HUES6 (cell line): ENCODE measurements around the gene AP5Z1.
"Not testable (repeated sequence)": the region's sequence is repeated elsewhere in the genome, so short reads cannot be mapped to it uniquely, and the experiment has no call there.

Experiments
- H3K27ac ChIP-seq: 2 replicates; pipeline ENCODE4 v1.7.0; 2013; ENCODE audit warnings: low read depth, mild to moderate bottlenecking, low read length, inconsistent platforms
- H3K27me3 ChIP-seq: 2 replicates; pipeline ENCODE4 v1.6.1; 2013; ENCODE audit warnings: low read length; ENCODE audit not compliant: control insufficient read depth, insufficient read depth
- H3K36me3 ChIP-seq: 2 replicates; pipeline ENCODE4 v1.6.1; 2013; ENCODE audit warnings: low read length; ENCODE audit not compliant: control insufficient read depth, insufficient read depth
- H3K4me1 ChIP-seq: 2 replicates; pipeline ENCODE4 v1.6.1; 2013; ENCODE audit warnings: low read length; ENCODE audit not compliant: control insufficient read depth, insufficient read depth
- H3K4me3 ChIP-seq: 2 replicates; pipeline ENCODE4 v1.5.1; 2013; ENCODE audit warnings: low read depth, low read length
- H3K9ac ChIP-seq: one replicate; pipeline ENCODE4 v1.6.1; 2013; ENCODE audit warnings: mild to moderate bottlenecking, low read length
- H3K9me3 ChIP-seq: 2 replicates; pipeline ENCODE4 v1.6.1; 2013; ENCODE audit warnings: low read depth, low read length; ENCODE audit not compliant: control insufficient read depth, insufficient read depth

AP5Z1 gene

GRCh38 chr7:4798706-4799235 is 23.3 kb downstream of the AP5Z1 start:
- H3K27ac ChIP-seq: no peak overlapping the region
- no peak overlapping the region for H3K4me3 ChIP-seq
- peaks cover 10% of the 10 kb centered on the region for H3K4me1 ChIP-seq
- no peaks in the 10 kb centered on the region for H3K9me3 ChIP-seq
- H3K27me3 ChIP-seq: no peaks in the 10 kb centered on the region
- no peak overlapping the region for H3K9ac ChIP-seq
- H3K36me3 ChIP-seq: no peaks in the 10 kb centered on the region; the same call in 1 of the 2 replicates

- H3K36me3 ChIP-seq: no peaks in the 10 kb centered on the region
These were observed 24.3 kb downstream of the AP5Z1 start for GRCh38 chr7:4799508-4800268.

GRCh38 chr7:4800487-4800886 is 25.1 kb downstream of the AP5Z1 start:
- H3K4me1 ChIP-seq: peaks cover 6% of the 10 kb centered on the region
- H3K36me3 ChIP-seq: no peaks in the 10 kb centered on the region
- H3K4me3 ChIP-seq: no peak overlapping the region
- H3K9ac ChIP-seq: no peak overlapping the region
- H3K27ac ChIP-seq: no peak overlapping the region
- H3K9me3 ChIP-seq: no peaks in the 10 kb centered on the region
- H3K27me3 ChIP-seq: no peaks in the 10 kb centered on the region

More at GRCh38 chr7:4799508-4800268, 24.3 kb downstream of the AP5Z1 start:
- H3K4me3 ChIP-seq: no peak overlapping the region
- H3K9me3 ChIP-seq: no peaks in the 10 kb centered on the region
- H3K27ac ChIP-seq: no peak overlapping the region
- H3K27me3 ChIP-seq: no peaks in the 10 kb centered on the region
- H3K9ac ChIP-seq: no peak overlapping the region
- peaks cover 10% of the 10 kb centered on the region for H3K4me1 ChIP-seq

GRCh38 chr7:4800926-4801838 is 25.8 kb downstream of the AP5Z1 start:
- Histone ChIP-seq H3K36me3 (no peaks in the 10 kb centered on the region), H3K9ac (no peak overlapping the region), H3K27ac (no peak overlapping the region), H3K9me3 (no peaks in the 10 kb centered on the region), H3K4me1 (peaks cover 6% of the 10 kb centered on the region), H3K4me3 (no peak overlapping the region), H3K27me3 (no peaks in the 10 kb centered on the region)

- Histone ChIP-seq H3K27me3 (no peaks in the 10 kb centered on the region), H3K4me1 (peaks cover 6% of the 10 kb centered on the region), H3K27ac (no peak overlapping the region), H3K9ac (no peak overlapping the region), H3K4me3 (no peak overlapping the region), H3K9me3 (no peaks in the 10 kb centered on the region), H3K36me3 (no peaks in the 10 kb centered on the region)
These were observed 26.4 kb downstream of the AP5Z1 start for GRCh38 chr7:4801839-4802231.

- H3K4me3 ChIP-seq, H3K9ac ChIP-seq, H3K27ac ChIP-seq, H3K36me3 ChIP-seq, H3K9me3 ChIP-seq, H3K27me3 ChIP-seq, H3K4me1 ChIP-seq: not testable (repeated sequence)
These were observed 27.2 kb downstream of the AP5Z1 start for GRCh38 chr7:4802577-4802976.

GRCh38 chr7:4803397-4804241 is 28.2 kb downstream of the AP5Z1 start:
- H3K4me1 ChIP-seq: peaks cover 6% of the 10 kb centered on the region
- H3K9ac ChIP-seq: no peak overlapping the region
- H3K27ac ChIP-seq: no peak overlapping the region
- no peaks in the 10 kb centered on the region for H3K36me3 ChIP-seq
- no peaks in the 10 kb centered on the region for H3K27me3 ChIP-seq
- no peak overlapping the region for H3K4me3 ChIP-seq
- no peaks in the 10 kb centered on the region for H3K9me3 ChIP-seq

- Histone ChIP-seq H3K27me3 (no peaks in the 10 kb centered on the region), H3K36me3 (no peaks in the 10 kb centered on the region), H3K9ac (no peak overlapping the region), H3K27ac (no peak overlapping the region), H3K9me3 (no peaks in the 10 kb centered on the region), H3K4me1 (peaks cover 6% of the 10 kb centered on the region), H3K4me3 (no peak overlapping the region)
These were observed 29.9 kb downstream of the AP5Z1 start for GRCh38 chr7:4805110-4805983.

- H3K9me3 ChIP-seq: no peaks in the 10 kb centered on the region
- no peak overlapping the region for H3K27ac ChIP-seq
- no peaks in the 10 kb centered on the region for H3K36me3 ChIP-seq
- H3K27me3 ChIP-seq: no peaks in the 10 kb centered on the region
- no peak overlapping the region for H3K4me3 ChIP-seq
- no peak overlapping the region for H3K9ac ChIP-seq
- H3K4me1 ChIP-seq: peaks cover 6% of the 10 kb centered on the region
These were observed 30.5 kb downstream of the AP5Z1 start for GRCh38 chr7:4805984-4806300.

GRCh38 chr7:4806983-4807597 is 31.7 kb downstream of the AP5Z1 start:
- Histone ChIP-seq H3K27me3 (no peaks in the 10 kb centered on the region), H3K27ac (no peak overlapping the region)

More at GRCh38 chr7:4806983-4807597, 31.7 kb downstream of the AP5Z1 start:
- peaks cover 6% of the 10 kb centered on the region for H3K4me1 ChIP-seq
- peaks cover 2% of the 10 kb centered on the region; the same call in 1 of the 2 replicates for H3K9me3 ChIP-seq
- no peak overlapping the region for H3K4me3 ChIP-seq
- no peaks in the 10 kb centered on the region for H3K36me3 ChIP-seq
- H3K9ac ChIP-seq: no peak overlapping the region
